HCT116 (cell line): ENCODE data around the gene DYRK2. TPM values are rescaled to one million over a fixed set of nuclear protein-coding genes. Genes with fewer than 3 reads are reported as not detected.

Experiments used
- ATAC-seq: fragments of 200-7000 bp; cut with Tn5 transposase; 2 replicates; pipeline ENCODE4 v1.9.1; 2020; ENCODE audit warnings: mild to moderate bottlenecking, moderate library complexity
- BruUV-seq: library from RNA; stranded (reverse); fragments of 400-500 nt; replicated peaks from 2 replicates; lab custom pipeline; 2021; lab: Mats Ljungman, UMichigan
- CTCF ChIA-PET: fragments of 300-600 bp; sonication (Branson Sonifier 250); formaldehyde crosslinking; loops from one replicate; lab custom pipeline; 2021; ENCODE audit warnings: antibody characterized with exemption; lab: Charles Lee
- POLR2A ChIA-PET: fragments of 300-600, 350-600 bp; sonication (Branson Sonifier 250); formaldehyde crosslinking; loops from one replicate; lab custom pipeline; 2021; ENCODE audit warnings: antibody characterized with exemption; lab: Charles Lee
- RAD21 ChIA-PET, 2 experiments: fragments of 300-600 bp; sonication (Branson Sonifier 250); formaldehyde crosslinking; loops; one replicate each; lab custom pipeline; 2023; ENCODE audit warnings: low total read pairs in 2 of 2; ENCODE audit not compliant: uncharacterized antibody in 2 of 2, unreplicated experiment in 2 of 2, low non-redundant PET in 1 of 2; lab: Charles Lee
- DNase-seq: peaks from one replicate; pipeline ENCODE4 v3.0.0-alpha.2; 2010; ENCODE audit warnings: low read depth, low spot score
- H2AFZ ChIP-seq: fragments of 200-600 bp; shearing (Covaris generic), sonication (generic); 2 replicates; pipeline ENCODE4 v1.6.1; 2017; ENCODE audit warnings: low read depth, mixed run types, mixed read lengths, antibody characterized with exemption, low read length; ENCODE audit not compliant: poor library complexity, severe bottlenecking
- H3K27ac ChIP-seq: 2 replicates; pipeline ENCODE4 v1.5.1; 2012; ENCODE audit warnings: low read depth, low read length
- H3K27me3 ChIP-seq: fragments of 200-600 bp; sonication (generic); 2 replicates; pipeline ENCODE4 v1.6.1; 2016; ENCODE audit warnings: mixed run types, low read length, mixed read lengths; ENCODE audit not compliant: insufficient read depth
- H3K36me3 ChIP-seq, 2 experiments: fragments of 200-500 bp in 1 of 2; fragments of 200-600 bp in 1 of 2; sonication (Bioruptor generic) in 1 of 2; sonication (generic) in 1 of 2; 2 replicates each; pipeline versions ENCODE4 v1.5.1 to v1.6.1; 2014 to 2016; ENCODE audit warnings: low read length in 2 of 2, inconsistent platforms in 1 of 2, mixed read lengths in 1 of 2, mixed run types in 1 of 2; ENCODE audit not compliant: insufficient read depth in 2 of 2, control insufficient read depth in 1 of 2
- H3K4me1 ChIP-seq, 2 experiments: fragments of 200-600 bp in 1 of 2; sonication (generic) in 1 of 2; 2 replicates each; pipeline versions ENCODE4 v1.5.1 to v1.6.1; 2012 to 2017; ENCODE audit warnings: low read length in 2 of 2, inconsistent platforms in 1 of 2, mild to moderate bottlenecking in 1 of 2, mixed read lengths in 1 of 2, mixed run types in 1 of 2, moderate library complexity in 1 of 2; ENCODE audit not compliant: insufficient read depth in 2 of 2, control insufficient read depth in 1 of 2
- H3K4me2 ChIP-seq: fragments of 200-600 bp; sonication (generic); 2 replicates; pipeline ENCODE4 v1.6.1; 2017; ENCODE audit warnings: mixed run types, low read length, mixed read lengths
- H3K4me3 ChIP-seq, 2 experiments: fragments of 200-600 bp in 1 of 2; sonication (generic) in 1 of 2; replicated peaks in 1 of 2; 2 replicates each; pipeline ENCODE4 v1.5.1; 2011 to 2016; ENCODE audit warnings: low read length in 2 of 2, control low read depth in 1 of 2, low read depth in 1 of 2, mild to moderate bottlenecking in 1 of 2, mixed read lengths in 1 of 2, mixed run types in 1 of 2
- H3K79me2 ChIP-seq: fragments of 200-600 bp; sonication (generic); 2 replicates; pipeline ENCODE4 v1.6.1; 2017; ENCODE audit warnings: mild to moderate bottlenecking, mixed run types, low read length, moderate library complexity, mixed read lengths; ENCODE audit not compliant: insufficient read depth
- H3K9ac ChIP-seq: fragments of 200-600 bp; sonication (generic); 2 replicates; pipeline ENCODE4 v1.6.1; 2016; ENCODE audit warnings: low read length, mixed read lengths
- H3K9me2 ChIP-seq: fragments of 200-600 bp; sonication (generic), shearing (Covaris generic); 2 replicates; pipeline ENCODE4 v1.6.1; 2017; ENCODE audit warnings: mixed run types, mild to moderate bottlenecking, moderate library complexity; ENCODE audit not compliant: insufficient read depth
- H3K9me3 ChIP-seq, 2 experiments: fragments of 200-500 bp in 1 of 2; fragments of 200-600 bp in 1 of 2; sonication (Bioruptor generic) in 1 of 2; sonication (generic) in 1 of 2; 2 replicates each; pipeline ENCODE4 v1.6.1; 2014 to 2017; ENCODE audit warnings: low read length in 2 of 2, mixed read lengths in 2 of 2, inconsistent platforms in 1 of 2, low read depth in 1 of 2, mild to moderate bottlenecking in 1 of 2, mixed run types in 1 of 2, moderate library complexity in 1 of 2; ENCODE audit not compliant: control insufficient read depth in 1 of 2, insufficient read depth in 1 of 2
- H4K20me1 ChIP-seq: fragments of 200-600 bp; sonication (generic), shearing (Covaris generic); 2 replicates; pipeline ENCODE4 v1.6.1; 2017; ENCODE audit warnings: mixed run types, mild to moderate bottlenecking, moderate library complexity; ENCODE audit not compliant: insufficient read depth
- CBX3 ChIP-seq: IDR thresholded peaks from 2 replicates; pipeline ENCODE4 v1.6.1; 2012; ENCODE audit warnings: low read depth
- CEBPB ChIP-seq: IDR thresholded peaks from 2 replicates; pipeline ENCODE4 v1.6.1; 2012; ENCODE audit warnings: low read depth
- EZH2phosphoT487 ChIP-seq: fragments of 200-600 bp; IDR thresholded peaks from 2 replicates; pipeline ENCODE4 v1.6.1; 2018; ENCODE audit warnings: antibody characterized with exemption, borderline replicate concordance
- FOSL1 ChIP-seq: IDR thresholded peaks from 2 replicates; pipeline ENCODE4 v1.6.1; 2012; ENCODE audit warnings: low read depth
- JUND ChIP-seq: IDR thresholded peaks from 2 replicates; pipeline ENCODE4 v1.6.1; 2012
- MAX ChIP-seq: IDR thresholded peaks from 2 replicates; pipeline ENCODE4 v1.6.1; 2012
- POLR2A ChIP-seq: IDR thresholded peaks from 2 replicates; pipeline ENCODE4 v1.7.0; 2011; ENCODE audit warnings: borderline replicate concordance; ENCODE audit not compliant: insufficient read depth, insufficient read length; ENCODE audit errors: extremely low read depth
- REST ChIP-seq: IDR thresholded peaks from 2 replicates; pipeline ENCODE4 v1.6.1; 2012; ENCODE audit warnings: low read depth
- SIN3A ChIP-seq: IDR thresholded peaks from 2 replicates; pipeline ENCODE4 v1.6.1; 2012; ENCODE audit warnings: low read depth
- SP1 ChIP-seq: IDR thresholded peaks from 2 replicates; pipeline ENCODE4 v1.6.1; 2012; ENCODE audit warnings: low read depth
- YY1 ChIP-seq: IDR thresholded peaks from 2 replicates; pipeline ENCODE4 v1.6.1; 2011; ENCODE audit warnings: low read length, low read depth, moderate library complexity, mild to moderate bottlenecking; ENCODE audit not compliant: insufficient replicate concordance; ENCODE audit errors: extremely low read depth
- ZNF274 ChIP-seq: fragments of 200-500 bp; sonication (Bioruptor generic); IDR thresholded peaks from 2 replicates; pipeline ENCODE4 v1.6.1; 2014; ENCODE audit warnings: mild to moderate bottlenecking, low read depth, low read length, inconsistent platforms
- intact Hi-C: fragments of 100-400 bp; cut with micrococcal nuclease; formaldehyde crosslinking; loops from 2 replicates; pipeline ENCODE4 v1.10.0; 2022
- total RNA-seq: library from RNA; stranded (reverse); gene quantifications from one replicate; pipeline ENCODE4 v1.2.1, GENCODE V29; 2021; ENCODE audit not compliant: unreplicated experiment
- TF ChIP-seq, protein P1 (sequence below): IDR thresholded peaks from 2 replicates; pipeline ENCODE4 v1.6.1; 2011; ENCODE audit warnings: mild to moderate bottlenecking, low read length, moderate library complexity; ENCODE audit not compliant: insufficient replicate concordance; ENCODE audit errors: extremely low read depth

Gene DYRK2
- total RNA-seq, 1 experiment from 2014 or later: 28.7 TPM

GRCh38 chr12:67648521-67649260 lies at the start of gene DYRK2 (continued):
- no peak for TF ChIP-seq REST
- TF ChIP-seq JUND: no peak
- TF ChIP-seq YY1: no peak

- Histone ChIP-seq H3K79me2 (no peaks in the 10 kb centered on the region), H3K9me3 (no peaks in the 10 kb centered on the region), H3K4me3 (no peak overlapping the region), H3K27ac (no peak overlapping the region), H2AFZ (no peak overlapping the region), H3K4me2 (no peak overlapping the region), H3K27me3 (no peaks in the 10 kb centered on the region), H3K9ac (no peak overlapping the region), H3K9me2 (no peaks in the 10 kb centered on the region), H4K20me1 (no peaks in the 10 kb centered on the region), H3K36me3 (no peaks in the 10 kb centered on the region), H3K4me1 (peaks cover 0 to 7% of the 10 kb centered on the region in 2 experiments; a peak in 2 of 4 replicates)
- no peak for ATAC-seq
- POLR2A ChIA-PET: no interaction called here
- no peak for TF ChIP-seq CEBPB
- TF ChIP-seq ZNF274: no peak
- no peak for TF ChIP-seq JUND
- TF ChIP-seq SIN3A: no peak
- TF ChIP-seq SP1: no peak
- no peak for TF ChIP-seq FOSL1
- no peak for TF ChIP-seq POLR2A
- no peak for TF ChIP-seq MAX
- no peak for TF ChIP-seq EZH2phosphoT487
- TF ChIP-seq YY1: no peak
- TF ChIP-seq, protein P1, sequence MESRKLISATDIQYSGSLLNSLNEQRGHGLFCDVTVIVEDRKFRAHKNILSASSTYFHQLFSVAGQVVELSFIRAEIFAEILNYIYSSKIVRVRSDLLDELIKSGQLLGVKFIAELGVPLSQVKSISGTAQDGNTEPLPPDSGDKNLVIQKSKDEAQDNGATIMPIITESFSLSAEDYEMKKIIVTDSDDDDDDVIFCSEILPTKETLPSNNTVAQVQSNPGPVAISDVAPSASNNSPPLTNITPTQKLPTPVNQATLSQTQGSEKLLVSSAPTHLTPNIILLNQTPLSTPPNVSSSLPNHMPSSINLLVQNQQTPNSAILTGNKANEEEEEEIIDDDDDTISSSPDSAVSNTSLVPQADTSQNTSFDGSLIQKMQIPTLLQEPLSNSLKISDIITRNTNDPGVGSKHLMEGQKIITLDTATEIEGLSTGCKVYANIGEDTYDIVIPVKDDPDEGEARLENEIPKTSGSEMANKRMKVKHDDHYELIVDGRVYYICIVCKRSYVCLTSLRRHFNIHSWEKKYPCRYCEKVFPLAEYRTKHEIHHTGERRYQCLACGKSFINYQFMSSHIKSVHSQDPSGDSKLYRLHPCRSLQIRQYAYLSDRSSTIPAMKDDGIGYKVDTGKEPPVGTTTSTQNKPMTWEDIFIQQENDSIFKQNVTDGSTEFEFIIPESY: no peak
- TF ChIP-seq CBX3: no peak
- CTCF ChIA-PET: no interaction called here
- no TSS peak for BruUV-seq
- intact Hi-C loops: no loop called here
- DNase-seq: no peak
- RAD21 ChIA-PET: no interaction called here
Measured at GRCh38 chr12:67599691-67600090, 48.9 kb upstream of the DYRK2 start.
